CD4-positive, alpha-beta T cell treated with Interleukin-4 for 4 hours (primary cell): ENCODE data around the gene ZBTB3.
"Not testable (repeated sequence)": the region's sequence is repeated elsewhere in the genome, so short reads cannot be mapped to it uniquely, and the experiment has no call there.

Experiments used
- DNase-seq: peaks from one replicate; pipeline ENCODE4 v3.0.0-alpha.2; 2020

ZBTB3 gene

DNA sequence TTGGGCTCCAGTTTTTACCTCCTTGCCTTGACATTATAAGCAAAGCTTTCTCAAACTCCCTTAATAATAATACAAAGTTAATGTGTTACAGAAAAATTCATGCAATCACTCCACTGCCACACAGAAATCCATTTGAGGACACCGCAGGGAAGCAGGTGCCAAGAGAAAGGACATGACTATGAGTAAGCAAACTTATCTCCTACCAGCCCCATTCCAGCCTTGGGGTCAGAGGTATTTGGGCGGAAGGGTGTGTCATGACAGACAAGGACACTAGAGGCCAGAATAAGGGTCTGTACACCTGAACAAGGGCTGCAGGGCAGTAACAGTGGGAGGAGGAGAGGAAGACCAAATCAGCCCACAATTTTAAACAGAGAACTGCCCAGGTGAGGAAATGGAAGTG lies 40.6 kb downstream of the ZBTB3 start:
- no peak for DNase-seq

DNA sequence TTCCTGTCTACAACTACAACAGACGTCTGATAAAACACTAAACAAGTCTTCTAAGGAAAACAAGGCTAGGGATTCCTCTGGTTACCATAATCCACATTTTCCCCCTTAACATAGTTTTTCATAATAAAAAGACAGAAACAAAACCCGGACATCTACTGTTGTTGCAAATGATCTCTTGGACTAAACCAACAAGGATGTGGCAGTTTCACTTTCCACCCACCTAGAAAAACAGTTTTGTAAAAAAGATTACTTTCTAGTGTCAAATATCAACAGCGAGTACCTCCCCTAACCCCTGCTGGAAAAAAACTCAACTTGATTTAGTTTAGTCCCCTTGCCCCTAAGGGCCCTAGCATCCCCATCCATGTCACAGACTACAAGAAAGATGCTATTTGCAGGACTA lies 41.1 kb downstream of the ZBTB3 start:
- peak; percentile 38 for DNase-seq

DNA sequence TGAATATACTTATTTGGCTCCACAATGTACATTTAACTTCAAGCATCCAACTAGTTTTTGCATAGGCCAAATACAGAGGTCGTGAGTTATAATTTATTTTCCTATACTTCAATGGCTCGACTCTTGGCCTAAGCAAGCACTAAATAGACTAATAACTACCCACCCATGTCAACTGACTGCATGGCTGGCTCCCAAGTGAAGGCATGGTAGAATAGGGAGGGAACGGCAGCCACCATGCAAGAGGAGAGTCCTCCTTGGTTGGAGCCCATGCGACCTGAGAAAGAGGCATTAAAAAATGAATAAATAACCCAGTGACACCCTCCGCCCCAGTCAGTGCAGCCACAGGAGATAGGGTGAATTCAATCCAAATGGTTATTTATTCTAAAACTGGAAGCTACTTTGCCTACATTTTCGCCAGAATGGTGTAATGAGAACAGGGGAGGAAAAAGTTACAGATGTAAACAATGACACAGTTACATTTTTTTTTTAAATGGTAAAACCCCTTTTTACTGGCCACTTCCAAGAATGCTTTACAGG lies 41.6 kb downstream of the ZBTB3 start:
- no peak for DNase-seq

DNA sequence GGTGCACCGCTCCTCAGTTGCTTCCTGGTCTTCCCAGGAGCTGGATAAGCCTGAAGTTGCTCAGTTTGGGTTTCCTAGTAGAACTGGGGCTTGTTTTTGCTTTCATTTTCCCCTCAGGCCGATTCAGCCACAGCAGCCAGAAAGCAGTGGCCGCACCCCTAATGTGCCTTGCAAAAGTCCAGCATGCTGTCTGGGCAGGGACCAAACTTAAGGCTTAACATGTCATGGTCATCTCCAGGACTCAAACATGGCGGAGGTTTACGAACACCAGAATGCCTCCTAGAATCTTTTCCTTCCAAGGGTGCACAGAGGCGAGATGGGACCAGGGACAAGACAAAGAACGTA lies 44.0 kb downstream of the ZBTB3 start:
- DNase-seq, result no peak

DNA sequence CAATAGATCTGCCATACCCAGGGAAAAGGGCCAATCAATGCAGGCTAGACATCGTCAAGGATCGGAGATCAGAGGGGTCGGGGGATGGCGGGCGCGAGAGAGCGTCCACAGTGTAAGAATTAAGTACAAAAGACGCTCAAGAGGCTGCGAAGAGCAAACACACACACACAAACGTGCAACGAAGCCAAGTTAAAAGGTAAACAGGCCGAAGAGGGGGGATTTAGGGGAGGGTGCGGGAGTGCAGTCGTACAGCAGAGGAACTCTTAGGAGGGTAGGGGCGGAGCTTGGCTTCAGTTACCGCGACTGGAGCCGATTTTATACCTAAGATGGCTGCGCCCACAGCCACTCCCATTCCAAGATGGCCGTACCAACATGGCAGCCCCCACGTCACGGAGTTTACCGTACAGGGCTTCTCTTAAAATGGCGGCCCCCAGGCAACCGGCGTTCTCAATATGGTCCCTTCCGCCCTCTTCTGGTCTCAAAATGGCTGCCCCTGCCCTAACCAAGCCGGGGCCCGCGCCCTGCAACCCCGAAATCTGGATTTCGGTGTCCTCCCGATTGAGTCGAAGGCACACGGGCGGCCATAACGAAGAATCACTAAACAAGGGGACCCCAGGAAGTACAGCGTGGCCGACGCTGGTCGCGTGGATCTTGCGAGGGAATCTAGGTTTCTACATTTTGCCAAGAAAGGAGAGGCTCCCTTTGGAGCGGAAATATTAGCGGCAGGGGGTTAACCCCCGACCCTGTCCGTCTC lies 44.5 kb downstream of the ZBTB3 start:
- DNase-seq, result peak; percentile 98

DNA sequence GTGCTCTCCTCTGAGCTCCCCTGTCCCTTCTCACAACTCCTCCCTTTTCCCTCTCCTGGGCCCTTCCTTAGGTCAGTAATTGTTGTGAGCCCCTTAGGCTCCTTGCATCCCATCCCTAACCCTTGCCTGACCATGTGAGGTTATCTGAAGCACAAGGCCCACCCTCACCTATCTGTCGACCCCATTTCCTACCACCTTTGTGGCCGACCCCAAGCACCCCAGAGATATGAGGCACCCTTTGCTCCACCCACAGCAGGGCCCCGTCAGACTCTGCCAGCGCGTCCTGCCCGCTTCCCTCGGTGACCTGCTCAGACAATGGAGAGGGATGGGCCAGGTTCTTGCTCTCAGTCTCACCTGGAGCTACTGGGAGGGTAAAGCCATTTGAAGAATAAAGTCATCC lies 45.2 kb downstream of the ZBTB3 start:
- peak; percentile 42 for DNase-seq

DNA sequence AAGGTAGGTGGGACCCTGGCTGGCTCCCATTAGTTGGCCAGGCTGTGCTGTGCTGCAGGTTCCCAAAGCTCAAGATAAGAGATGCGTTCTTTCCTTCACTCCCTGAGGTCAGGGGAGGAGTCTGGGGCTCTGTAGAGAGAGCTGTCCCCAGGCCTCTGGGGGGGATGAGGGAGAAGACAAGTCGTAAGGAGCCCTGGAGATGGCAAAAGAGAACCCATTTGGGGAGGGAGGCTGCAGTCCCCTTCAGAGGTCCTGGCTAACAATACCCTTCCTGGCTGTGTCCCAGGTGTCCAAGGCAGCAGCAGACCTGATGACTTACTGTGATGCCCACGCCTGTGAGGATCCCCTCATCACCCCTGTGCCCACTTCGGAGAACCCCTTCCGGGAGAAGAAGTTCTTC lies 45.6 kb downstream of the ZBTB3 start:
- no peak for DNase-seq

DNA sequence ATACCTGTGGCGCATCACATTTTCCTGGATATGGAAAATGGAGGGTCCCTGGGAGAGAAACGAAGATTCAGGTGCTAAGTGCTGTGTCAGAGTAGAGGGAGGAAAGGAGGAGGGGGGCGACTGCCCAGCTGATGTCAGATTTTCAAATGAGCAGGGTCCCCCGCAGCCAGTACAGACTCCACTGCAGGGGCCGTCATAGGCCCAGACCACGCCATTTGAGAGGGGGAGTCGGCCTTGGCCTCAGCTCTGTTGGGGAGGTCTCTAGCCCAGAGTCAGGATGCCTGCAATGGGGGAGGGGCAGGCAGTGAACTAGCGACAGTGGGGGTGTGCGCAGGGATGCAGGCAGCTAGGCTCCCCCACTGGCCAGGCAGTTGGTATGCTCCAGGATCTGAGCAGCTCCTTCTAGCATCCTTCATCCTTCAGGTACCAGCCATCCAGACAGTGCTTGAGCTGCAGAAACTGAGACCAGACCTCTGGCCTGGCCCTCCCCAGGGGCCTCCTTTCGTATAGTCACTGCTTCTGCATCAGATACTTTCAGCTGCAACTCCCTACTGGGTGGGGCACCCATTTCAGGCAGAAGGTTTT lies 46.6 kb downstream of the ZBTB3 start, which contains the start of the genes BSCL2 and GNG3:
BSCL2 (minus strand) TSS at position 148 of the 585 bp plus-strand sequence. CDS start 229 bp downstream, outside the sequence.
GNG3 (plus strand) TSS at position 400 of the 585 bp plus-strand sequence. CDS start 620 bp downstream, outside the sequence.
- DNase-seq, result no peak

DNA sequence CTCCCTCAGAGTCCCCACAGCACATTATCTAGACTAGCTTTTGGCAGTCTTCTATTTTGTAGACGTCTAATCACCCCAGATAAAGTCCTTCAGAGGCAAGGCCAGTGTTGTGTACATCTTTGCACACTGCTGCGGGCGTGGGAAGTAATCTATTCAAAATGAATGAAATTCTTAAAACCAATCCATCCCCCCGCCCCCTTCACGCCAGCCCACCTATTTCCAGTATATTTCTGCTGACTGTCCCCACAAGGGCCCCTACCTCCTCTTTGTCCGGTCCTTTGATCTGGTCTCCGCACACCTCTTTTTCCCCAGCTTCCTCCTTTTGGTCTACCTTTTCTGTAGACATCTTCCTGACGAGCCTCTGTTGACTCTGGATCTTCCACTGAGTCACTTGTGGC lies 47.1 kb downstream of the ZBTB3 start:
- DNase-seq, result no peak

DNA sequence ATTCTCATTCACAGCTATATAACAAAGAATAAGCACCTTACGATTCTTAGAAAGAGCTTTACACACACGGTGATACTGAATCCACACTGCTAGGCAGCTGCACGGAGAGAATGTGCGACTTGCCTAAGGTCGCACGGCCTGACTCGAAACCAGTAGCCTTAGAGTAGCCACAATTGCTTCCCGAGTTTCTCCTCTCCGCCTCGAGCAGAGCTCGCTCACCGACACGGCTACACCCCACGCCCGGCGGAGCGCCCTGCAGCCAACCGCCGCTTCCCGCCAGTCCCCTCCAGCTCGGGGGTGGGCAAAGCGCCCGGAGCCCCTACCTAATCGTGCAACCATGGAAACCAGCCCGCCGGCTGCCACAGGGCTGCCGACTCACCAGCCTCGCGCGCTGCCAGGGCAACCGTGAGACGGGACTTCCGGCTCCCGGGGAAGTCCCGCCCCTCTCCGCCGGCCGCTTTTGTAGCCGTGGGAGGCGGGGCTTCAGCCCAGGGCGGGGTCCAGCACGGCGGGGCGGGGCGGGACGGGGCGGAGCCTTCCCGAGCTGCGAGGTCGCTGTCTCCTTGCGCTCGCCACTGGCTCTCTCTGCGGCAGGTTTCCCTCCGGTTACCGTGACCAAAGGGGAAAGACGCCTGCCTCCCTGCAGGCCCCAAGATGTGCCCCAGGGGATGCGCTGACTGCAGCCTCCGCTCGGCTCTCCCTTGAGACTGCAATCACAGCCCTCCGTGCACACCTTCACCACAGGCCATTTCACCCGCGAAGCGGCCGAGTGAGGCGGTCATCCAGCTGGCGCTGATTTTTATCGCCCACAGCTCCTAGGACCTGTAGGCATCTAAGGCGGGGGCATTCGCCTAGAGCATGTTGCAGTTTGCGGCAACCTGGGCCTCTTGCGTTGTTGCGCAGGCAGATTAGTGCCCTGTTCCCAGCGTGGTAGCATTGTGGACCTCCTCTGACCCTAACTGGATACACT lies 47.8 kb downstream of the ZBTB3 start:
- DNase-seq, result peak; percentile 92

DNA sequence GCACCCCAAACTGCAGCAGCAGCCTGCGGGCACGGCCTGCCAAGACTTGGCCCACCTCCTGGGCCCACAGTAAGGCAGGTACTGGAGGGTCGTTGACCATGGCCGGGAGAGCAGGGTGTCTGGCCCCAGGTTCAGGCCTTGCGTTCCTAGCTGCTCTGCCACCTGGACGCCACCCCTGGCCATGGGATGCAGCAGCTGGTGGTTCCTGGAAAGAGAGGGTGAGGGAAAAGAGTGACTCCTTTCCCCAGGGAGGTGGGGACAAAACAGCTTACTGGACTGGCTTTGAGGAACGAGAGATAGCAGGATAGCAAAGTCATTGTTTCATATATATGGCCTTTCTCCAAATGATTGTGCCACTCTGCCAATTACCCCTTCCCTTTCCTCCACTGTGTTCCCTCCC lies 48.5 kb downstream of the ZBTB3 start:
- no peak for DNase-seq

DNA sequence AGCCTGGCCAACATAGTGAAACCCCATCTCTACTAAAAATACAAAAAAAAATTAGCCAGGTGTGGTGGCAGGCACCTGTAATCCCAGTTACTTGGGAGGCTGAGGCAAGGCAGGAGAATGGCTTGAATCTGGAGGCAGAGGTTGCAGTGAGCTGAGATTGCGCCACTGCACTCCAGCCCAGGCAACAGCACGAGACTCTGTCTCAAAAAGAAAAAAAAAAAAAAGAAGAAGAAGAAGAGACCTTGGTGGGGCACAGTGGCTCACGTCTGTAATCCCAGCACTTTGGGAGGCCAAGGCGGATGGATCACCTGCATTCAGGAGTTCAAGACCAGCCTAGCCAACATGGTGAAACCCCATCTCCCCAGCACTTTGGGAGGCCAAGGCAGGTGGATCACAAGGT lies 50.0 kb downstream of the ZBTB3 start:
- not testable (repeated sequence) for DNase-seq

DNA sequence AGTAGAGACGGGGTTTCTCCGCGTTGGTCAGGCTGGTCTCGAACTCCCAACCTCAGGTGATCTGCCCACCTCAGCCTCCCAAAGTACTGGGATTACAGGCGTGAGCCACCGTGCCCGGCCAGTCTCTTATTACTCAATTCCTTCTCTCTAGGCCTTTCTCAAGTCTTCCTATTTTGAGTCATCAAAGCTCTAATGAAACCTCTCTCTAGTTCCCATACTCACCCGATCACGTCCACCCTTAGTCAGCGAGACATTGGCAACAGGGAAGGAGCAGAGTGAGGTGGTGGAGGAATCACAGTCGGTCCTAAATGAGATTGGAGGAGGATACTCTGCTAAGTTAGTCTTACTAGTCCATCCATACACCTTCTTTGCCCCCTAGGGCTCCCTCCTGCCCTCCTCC lies 51.7 kb downstream of the ZBTB3 start:
- no peak for DNase-seq
